Measurements from ENCODE around the gene PIGH. TPM values are rescaled to one million over a fixed set of nuclear protein-coding genes. Genes with fewer than 3 reads are reported as not detected.

Gene PIGH, protein sequence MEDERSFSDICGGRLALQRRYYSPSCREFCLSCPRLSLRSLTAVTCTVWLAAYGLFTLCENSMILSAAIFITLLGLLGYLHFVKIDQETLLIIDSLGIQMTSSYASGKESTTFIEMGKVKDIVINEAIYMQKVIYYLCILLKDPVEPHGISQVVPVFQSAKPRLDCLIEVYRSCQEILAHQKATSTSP
- total RNA-seq: 9.2 and 10.8 TPM in 2 replicates

GRCh38 chr14:67599698-67600561, at the start of gene PIGH:
PIGH (minus strand) TSS chr14:67600268; CDS start chr14:67600203, 65 bp downstream.

DNA sequence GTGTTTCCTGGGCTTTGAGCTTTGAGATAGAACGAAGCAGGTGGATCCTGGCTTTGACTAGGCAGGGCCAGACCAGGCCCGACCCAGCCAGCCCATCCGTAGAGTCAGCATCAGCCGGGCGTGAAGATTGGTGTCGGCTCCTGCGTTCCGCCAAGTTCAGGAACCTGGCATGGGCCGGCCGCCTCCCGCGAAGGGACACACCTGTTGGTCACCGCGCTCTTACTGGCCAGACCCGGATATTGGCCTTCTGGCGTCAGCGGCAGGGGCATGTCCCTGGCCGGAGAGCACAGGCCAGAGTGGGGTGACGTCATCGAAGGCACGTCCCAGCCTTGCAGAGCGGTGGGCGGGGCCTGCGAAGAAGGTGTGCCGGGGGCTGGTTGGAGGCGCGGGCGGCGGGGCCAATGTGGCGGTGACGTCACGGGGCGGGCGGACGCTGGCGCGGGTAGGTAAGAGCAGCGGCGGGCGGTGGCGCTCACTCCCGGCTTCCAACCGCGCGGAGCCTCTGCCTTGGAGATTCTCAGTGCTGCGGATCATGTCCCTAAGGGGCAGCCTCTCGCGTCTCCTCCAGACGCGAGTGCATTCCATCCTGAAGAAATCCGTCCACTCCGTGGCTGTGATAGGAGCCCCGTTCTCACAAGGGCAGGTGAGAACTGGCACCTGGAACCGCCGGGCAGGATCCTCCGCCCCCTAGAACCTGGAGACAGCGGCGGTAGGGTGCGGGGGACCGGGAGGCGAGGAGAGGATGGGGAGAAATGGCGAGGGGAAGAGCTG, 19.6 kb upstream of the PIGH start, which contains the start of gene ARG2:
Gene ARG2, plus strand, starts transcription at position 475 of the 771 bp plus-strand sequence. Its CDS starts 58 bp downstream, at position 533.

Small RNA genes lying within 50 kb of the gene (small RNA-seq; reads per million reads assigned to genes)
- not detected for gene AL132640.3
- not detected for gene RF00019

Other genes starting within 250 kb of the PIGH start
- 72.2 and 85.7 TPM in 2 replicates for gene ATP6V1D, start 240.5 kb downstream of the PIGH start, total RNA-seq
- gene EIF2S1, start 239.9 kb downstream of the PIGH start, total RNA-seq: 184 and 191 TPM in 2 replicates
- 1.6 and 2.9 TPM in 2 replicates for gene PLEK2, start 188.1 kb downstream of the PIGH start, total RNA-seq
- under 0.01 TPM in 2 replicates for gene TMEM229B, start 111.5 kb downstream of the PIGH start, total RNA-seq
- 0.10 and 0.33 TPM in 2 replicates for gene PLEKHH1, start 67.0 kb downstream of the PIGH start, total RNA-seq
- gene ARG2, start 19.7 kb upstream of the PIGH start, total RNA-seq: 18.5 and 20.6 TPM in 2 replicates
- gene VTI1B, start 74.4 kb upstream of the PIGH start, total RNA-seq: 50.0 and 54.2 TPM in 2 replicates
- 73.8 and 94.1 TPM in 2 replicates for gene RDH11, start 95.5 kb upstream of the PIGH start, total RNA-seq
- not detected in 2 replicates for gene RDH12, start 101.6 kb upstream of the PIGH start, total RNA-seq
- gene ZFYVE26, start 216.3 kb upstream of the PIGH start, total RNA-seq: 32.2 and 34.0 TPM in 2 replicates
- 9.1 and 13.2 TPM in 2 replicates for gene RAD51B, start 219.5 kb upstream of the PIGH start, total RNA-seq